Stomach (tissue), 4 donors: ENCODE results near the gene CD74.
"Not testable (repeated sequence)": the region's sequence is repeated elsewhere in the genome, so short reads cannot be mapped to it uniquely, and the experiment has no call there.

Experiments used
- EP300 ChIP-seq: sonication (generic); formaldehyde crosslinking; IDR thresholded peaks from one replicate; pipeline ENCODE4 v1.6.1; 2017; ENCODE audit warnings: antibody characterized with exemption
- POLR2A ChIP-seq, 4 donors: fragments of 450-650 bp; IDR thresholded peaks; one replicate each; pipeline ENCODE4 v1.6.1; 2016; ENCODE audit warnings: antibody characterized with exemption in 4 of 4, control low read depth in 2 of 4, mild to moderate bottlenecking in 1 of 4, moderate library complexity in 1 of 4
- POLR2AphosphoS5 ChIP-seq, 3 donors: sonication (generic); formaldehyde crosslinking; IDR thresholded peaks; one replicate each; pipeline ENCODE4 v1.6.1; 2016; ENCODE audit warnings: antibody characterized with exemption in 3 of 3
- TF ChIP-seq, protein P1 (sequence below), 7 experiments: fragments of 450-650 bp in 4 of 7; fragments of 200-600 bp in 3 of 7; sonication (generic) in 3 of 7; IDR thresholded peaks; one replicate each; pipeline ENCODE4 v1.5.1; 2016 to 2019; ENCODE audit warnings: antibody characterized with exemption in 7 of 7, control low read depth in 2 of 7, mild to moderate bottlenecking in 1 of 7

DNA sequence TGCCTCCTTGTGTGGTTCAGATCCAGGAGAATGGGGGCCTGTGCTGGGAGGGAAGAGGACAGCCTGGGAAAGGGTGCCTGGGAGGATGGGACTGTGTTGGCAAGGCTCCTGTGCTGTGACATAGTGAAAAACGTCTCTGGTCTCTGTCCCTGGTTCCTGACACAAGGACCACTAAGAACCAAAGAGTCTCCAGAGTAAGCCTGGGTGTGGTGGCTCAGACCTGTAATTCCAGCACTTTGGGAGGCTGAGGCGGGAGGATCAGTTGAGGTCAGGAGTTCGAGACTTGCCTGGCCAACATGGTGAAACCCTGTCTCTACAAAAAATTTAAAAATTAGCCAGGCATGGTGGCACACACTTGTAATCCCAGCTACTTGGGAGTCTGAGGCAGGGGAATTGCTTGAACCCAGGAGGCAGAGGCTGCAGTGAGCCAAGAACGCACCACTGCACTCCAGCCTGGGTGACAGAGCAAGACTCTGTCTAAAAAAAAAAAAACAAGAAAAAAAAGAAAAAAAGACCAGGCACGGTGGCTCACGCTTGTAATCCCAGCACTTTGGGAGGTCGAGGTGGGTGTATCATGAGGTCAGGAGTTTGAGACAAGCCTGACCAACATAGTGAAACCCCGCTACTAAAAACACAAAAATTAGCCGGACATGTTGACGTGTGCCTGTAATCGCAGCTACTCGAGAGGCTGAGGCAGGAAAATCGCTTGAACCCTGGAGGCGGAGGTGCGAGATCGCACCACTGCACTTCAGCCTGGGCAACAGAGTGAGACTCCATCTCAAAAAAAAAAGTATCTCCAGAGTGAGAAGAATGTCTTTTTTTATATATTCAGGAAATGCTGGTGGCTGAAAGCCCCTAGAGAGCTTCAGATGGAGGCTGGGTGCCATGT lies 1.4 kb upstream of the CD74 start:
- TF ChIP-seq, protein P1, sequence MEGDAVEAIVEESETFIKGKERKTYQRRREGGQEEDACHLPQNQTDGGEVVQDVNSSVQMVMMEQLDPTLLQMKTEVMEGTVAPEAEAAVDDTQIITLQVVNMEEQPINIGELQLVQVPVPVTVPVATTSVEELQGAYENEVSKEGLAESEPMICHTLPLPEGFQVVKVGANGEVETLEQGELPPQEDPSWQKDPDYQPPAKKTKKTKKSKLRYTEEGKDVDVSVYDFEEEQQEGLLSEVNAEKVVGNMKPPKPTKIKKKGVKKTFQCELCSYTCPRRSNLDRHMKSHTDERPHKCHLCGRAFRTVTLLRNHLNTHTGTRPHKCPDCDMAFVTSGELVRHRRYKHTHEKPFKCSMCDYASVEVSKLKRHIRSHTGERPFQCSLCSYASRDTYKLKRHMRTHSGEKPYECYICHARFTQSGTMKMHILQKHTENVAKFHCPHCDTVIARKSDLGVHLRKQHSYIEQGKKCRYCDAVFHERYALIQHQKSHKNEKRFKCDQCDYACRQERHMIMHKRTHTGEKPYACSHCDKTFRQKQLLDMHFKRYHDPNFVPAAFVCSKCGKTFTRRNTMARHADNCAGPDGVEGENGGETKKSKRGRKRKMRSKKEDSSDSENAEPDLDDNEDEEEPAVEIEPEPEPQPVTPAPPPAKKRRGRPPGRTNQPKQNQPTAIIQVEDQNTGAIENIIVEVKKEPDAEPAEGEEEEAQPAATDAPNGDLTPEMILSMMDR (IDR thresholded peaks at IDR 0.05) = not testable (repeated sequence)
- not testable (repeated sequence) for TF ChIP-seq POLR2A (IDR thresholded peaks at IDR 0.05); EP300; POLR2AphosphoS5 (IDR thresholded peaks at IDR 0.05)
